NCI-H748 (cell line): ENCODE measurements around the gene DPF3.

Source experiments
- DNase-seq: peaks from one replicate; lab custom pipeline; 2025; ENCODE audit not compliant: unreplicated experiment; lab: John Stamatoyannopoulos, UW

Gene DPF3

GRCh38 chr14:72621387-72622065 lies 272.4 kb downstream of the DPF3 start:
- DNase-seq = no peak

GRCh38 chr14:72619881-72620280 lies 274.0 kb downstream of the DPF3 start:
- DNase-seq = no peak

DNA sequence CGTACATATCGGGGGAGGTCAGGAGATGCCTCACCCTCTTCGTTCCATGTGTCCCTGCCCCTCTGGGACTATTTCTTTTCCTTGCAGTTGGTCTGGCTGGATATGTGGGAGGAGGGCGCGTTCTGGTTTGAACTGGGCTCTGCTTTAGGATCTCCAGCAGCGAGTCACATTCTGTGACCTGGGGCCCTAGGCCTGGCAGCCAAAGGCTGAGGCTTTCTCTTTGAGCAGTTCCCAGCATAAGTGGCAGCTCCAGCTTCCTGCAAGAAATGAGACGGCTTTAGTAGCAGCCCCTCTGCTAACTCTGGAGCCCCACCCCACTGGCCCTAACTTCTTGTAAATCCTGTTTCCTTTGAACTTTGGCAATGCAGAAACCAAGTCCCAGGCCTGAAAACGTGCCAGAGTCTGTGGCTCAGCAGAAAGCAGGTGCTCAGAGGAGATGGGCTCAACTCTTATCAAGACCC lies 274.8 kb downstream of the DPF3 start:
- no peak for DNase-seq

DNA sequence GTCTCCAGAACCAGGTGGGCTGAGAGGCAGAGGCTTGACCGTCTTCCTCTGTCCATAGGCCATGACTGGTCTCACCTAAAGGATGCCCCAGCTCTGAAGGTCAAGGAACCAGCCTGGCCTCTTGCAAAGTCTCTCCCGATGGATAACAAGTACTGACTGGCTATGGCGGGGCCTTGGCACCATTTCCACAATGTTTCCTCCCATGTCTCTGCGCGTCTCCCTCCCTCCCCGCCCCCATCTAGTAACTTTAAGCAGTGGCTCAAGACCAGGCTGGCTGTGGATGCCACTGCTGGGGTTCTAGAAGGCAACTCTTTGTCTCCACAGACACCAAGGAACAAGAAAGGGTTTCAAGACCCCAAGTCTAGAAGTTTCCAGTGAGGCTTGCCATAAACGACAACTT lies 275.5 kb downstream of the DPF3 start:
- DNase-seq = no peak

DNA sequence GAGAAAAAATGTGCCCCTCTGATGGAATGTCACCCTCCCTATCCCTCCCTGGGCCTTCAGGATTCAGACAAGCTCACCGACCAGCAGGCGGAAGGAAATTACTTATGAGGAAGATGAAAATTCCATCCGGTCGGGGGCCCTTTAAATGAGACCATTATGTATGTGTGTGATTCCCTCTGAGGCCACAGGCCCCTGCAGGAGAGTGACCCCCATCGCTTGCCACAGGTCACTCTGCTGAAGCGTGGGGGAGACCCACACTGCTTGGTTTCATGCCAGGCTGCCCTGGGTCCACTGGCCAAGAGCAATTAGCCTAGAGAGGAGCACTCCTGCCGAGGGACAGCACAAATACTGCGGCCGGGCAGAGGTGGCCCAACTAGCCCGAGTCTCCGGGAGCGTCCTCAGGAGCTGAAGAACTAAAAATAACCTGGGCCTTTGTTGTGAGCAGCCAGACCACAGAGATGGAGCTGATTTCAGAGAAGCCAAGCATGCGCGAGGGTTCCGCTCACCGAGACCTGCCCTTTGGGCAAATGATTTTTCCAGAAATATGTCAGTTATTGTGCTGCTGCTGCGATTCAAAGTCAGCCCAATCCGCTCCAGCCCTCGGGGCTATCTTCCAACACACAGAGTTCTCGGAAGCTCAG lies 276.4 kb downstream of the DPF3 start:
- DNase-seq = no peak

GRCh38 chr14:72616811-72617210 lies 277.1 kb downstream of the DPF3 start:
- DNase-seq = no peak

GRCh38 chr14:72616294-72616693 lies 277.6 kb downstream of the DPF3 start:
- DNase-seq = no peak

GRCh38 chr14:72615451-72616121 lies 278.3 kb downstream of the DPF3 start:
- DNase-seq = no peak

DNA sequence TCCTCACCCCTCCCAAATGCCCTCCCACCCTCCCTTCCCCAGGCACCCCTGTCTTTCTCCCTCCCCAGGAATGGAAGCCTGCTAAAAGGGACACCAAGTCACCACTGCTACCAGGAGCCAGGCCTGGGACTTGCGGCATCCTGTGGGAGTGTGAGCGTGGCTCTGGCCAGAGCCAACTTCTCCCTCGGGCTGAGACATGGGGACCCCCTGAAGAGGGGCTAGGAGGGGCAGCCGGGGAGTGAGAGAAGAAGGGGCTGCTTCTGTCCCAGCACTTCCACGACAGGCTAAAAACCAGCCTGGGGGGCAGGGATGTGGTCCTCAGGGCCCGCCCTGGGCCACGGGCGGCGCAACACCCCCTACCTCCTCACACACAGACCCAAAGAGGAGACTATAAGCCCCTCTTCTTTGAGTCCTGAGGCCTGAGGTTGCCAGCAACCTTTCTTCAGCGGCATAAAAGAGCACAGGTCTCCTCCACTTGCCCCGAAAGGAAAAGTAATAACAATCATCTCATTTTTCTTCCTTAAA lies 278.9 kb downstream of the DPF3 start:
- no peak for DNase-seq

DNA sequence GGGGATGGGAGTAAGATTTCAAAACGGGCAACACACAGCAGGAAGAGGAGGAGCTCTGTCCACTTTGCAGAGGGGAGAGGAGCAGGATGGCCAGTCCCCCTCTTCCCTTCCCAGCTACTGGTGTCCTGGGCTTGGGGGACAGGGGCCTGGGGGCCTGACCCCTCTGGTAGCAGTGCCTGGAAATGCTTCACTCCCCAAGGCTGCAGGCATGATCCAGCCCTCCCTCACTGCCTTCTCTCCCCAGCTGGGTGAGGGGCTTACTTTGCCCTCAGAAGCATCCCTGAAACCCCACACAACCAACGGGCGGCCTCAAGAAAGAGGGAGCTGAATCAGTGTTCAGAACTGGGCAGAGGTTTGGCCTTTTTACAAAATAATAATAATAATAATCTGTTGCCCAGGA lies 279.5 kb downstream of the DPF3 start:
- DNase-seq = no peak

- DNase-seq = no peak
These were observed 280.0 kb downstream of the DPF3 start for GRCh38 chr14:72613975-72614319.

GRCh38 chr14:72613231-72613974 lies 280.5 kb downstream of the DPF3 start:
- DNase-seq = peak; percentile 38

- no peak for DNase-seq
These were observed 281.9 kb downstream of the DPF3 start for GRCh38 chr14:72612041-72612440.

GRCh38 chr14:72611506-72611905 lies 282.4 kb downstream of the DPF3 start:
- no peak for DNase-seq

DNA sequence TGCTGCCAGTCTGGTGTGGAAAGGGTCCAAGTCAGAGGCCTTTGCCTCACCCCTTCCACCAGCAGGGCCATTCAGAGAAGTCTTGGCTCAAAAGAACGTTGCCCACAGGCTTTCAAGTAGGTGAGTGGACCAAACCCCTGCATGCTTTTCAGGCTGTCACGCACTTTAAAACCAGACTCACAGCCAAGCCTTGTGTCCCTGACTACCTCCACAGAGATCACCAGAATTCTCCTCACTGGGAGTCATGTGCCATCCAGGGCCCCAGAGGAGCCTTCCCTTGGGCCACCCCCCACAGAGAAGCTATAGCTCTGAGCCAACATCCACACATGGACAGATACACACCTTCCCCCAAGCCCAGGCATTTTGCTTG lies 283.1 kb downstream of the DPF3 start:
- DNase-seq = no peak

- no peak for DNase-seq
These were observed 283.6 kb downstream of the DPF3 start for GRCh38 chr14:72610096-72610830.

DNA sequence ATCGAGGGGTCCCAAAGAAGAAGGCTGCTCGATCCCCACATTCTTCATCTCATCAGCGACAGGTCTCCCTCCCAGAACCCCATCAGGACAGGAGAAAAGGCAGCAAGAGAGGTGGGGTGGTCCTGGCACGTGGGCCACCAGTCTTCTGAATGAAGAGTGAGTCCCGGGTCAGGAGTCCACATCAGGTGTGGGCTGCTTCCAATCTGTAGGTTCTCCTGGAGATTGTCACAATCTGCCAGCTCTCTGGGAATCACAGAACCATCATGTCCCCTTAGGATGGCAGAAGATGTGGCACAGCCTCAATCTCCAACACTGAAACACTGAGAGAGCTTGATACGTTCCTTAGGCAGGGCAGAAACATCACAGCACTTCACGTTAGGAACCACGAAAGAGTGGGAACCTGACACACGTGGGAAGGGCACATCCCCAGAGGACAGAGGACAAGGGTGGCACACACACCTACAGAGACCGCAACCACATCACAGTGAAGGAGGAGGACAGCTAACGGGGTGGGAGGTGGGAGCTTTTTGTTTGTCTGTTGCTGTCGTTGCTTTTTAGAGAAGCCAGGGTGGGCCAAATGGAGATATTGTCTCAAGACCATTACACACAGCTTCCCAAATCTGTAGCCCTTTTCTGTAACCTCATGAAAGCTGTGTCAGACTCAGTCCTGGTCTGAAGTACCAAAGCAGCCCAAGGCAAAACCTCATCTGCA lies 284.5 kb downstream of the DPF3 start:
- no peak for DNase-seq

DNA sequence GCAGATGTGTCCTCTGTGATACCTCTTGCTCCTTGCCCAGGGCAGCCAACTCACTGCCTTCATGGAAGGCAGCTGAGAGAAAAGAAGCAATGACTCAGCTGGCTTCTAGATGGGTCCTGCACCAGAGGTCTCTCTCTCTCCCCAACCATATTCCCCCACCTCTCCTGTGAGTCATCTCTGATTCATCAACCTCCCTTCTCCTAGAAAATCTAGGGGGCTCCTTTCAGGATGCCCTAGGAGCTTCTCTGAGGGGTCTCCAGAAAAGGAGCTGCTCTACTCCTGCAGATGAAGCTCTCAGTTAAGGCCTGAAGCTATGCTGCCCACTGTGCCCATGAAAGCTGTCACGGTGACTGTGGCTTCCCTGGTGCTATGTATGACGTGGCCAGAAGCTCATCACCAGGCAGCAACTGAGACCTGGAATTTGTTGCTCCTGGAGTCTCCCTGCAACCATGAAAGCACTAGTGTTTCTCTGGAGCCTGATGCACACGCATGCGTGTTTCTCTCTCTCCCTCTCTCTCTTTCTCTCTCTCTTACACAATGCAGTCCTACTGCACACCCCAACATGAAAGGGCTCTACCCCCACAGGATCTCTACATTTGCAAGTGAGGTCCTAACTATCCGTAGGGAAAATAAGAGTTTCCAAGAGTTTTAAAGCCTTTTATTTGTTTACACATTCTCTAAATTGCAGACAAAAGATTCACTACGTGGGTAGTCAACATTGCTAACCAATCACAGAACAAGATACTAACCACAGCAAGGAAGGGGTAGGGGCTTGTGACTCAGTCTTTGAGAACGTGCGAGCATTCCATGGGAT lies 285.3 kb downstream of the DPF3 start:
- DNase-seq = no peak

DNA sequence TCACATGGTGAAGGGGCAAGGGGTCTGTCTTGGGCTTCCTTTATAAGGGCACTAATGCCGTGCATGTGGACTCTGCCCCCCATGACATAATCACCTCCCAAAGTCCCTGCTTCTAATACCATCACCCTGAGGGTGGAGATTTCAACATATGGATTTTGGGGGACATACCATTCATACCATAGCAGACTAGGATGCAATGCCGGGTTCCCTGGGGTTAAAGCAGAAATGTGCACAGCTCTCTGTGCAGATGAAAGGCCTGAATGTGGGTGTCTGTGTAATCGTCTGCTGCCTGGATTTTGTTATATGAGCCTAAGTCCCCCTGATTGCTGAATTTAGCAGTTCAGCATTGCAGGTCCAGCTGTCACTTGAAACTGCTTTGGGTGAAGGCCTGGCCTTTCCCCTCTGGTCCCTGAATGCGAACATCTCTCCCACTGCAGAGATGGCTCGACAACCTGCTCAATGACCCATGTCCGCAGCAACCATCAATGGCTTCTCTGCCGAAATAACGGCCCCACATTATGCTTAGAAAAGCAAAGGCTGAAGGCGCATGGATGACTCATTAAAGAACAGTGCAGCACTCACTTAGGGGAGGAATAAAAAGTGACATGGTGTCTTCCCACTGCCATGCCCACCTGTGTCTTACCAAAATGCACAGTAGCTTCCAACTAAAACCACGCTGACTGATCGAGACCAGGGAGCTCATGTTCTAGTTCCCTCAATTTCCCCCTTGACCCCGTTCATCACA lies 286.3 kb downstream of the DPF3 start:
- DNase-seq = no peak
